Activated CD8-positive, alpha-beta T cell treated with anti-CD3 and anti-CD28 coated beads for 36 hours (primary cell): ENCODE results near the gene SLC37A3. TPM values are rescaled to one million over a fixed set of nuclear protein-coding genes. Genes with fewer than 3 reads are reported as not detected.

ENCODE experiments used
- ATAC-seq: fragments of 200-7000 bp; cut with Tn5 transposase; one replicate; pipeline ENCODE4 v1.10.0; 2021; ENCODE audit warnings: mild to moderate bottlenecking, moderate library complexity
- CTCF ChIA-PET: fragments of 350-600 bp; sonication (Branson Sonifier 250); formaldehyde crosslinking; loops from one replicate; lab custom pipeline; 2021; ENCODE audit warnings: antibody characterized with exemption; lab: Charles Lee
- POLR2A ChIA-PET: fragments of 350-600 bp; sonication (Branson Sonifier 250); formaldehyde crosslinking; loops from one replicate; lab custom pipeline; 2021; ENCODE audit warnings: antibody characterized with exemption; lab: Charles Lee
- DNase-seq: peaks from one replicate; pipeline ENCODE4 v3.0.0-alpha.2; 2020
- H3K27ac Mint-ChIP-seq: one replicate; pipeline ENCODE4 v1.8.0; 2021; ENCODE audit warnings: mild to moderate bottlenecking, mixed read lengths
- H3K27me3 Mint-ChIP-seq: one replicate; pipeline ENCODE4 v1.8.0; 2021; ENCODE audit warnings: mixed read lengths
- H3K36me3 Mint-ChIP-seq: one replicate; pipeline ENCODE4 v1.8.0; 2021; ENCODE audit warnings: low read depth, mixed read lengths
- H3K4me1 Mint-ChIP-seq: one replicate; pipeline ENCODE4 v1.8.0; 2021; ENCODE audit warnings: low read depth, mixed read lengths
- H3K4me3 Mint-ChIP-seq: one replicate; pipeline ENCODE4 v1.8.0; 2021; ENCODE audit warnings: mild to moderate bottlenecking, moderate library complexity, mixed read lengths
- H3K9me3 Mint-ChIP-seq: one replicate; pipeline ENCODE4 v1.8.0; 2021; ENCODE audit warnings: mixed read lengths
- intact Hi-C: fragments of 100-400 bp; cut with micrococcal nuclease; formaldehyde crosslinking; loops from one replicate; pipeline ENCODE4 v1.10.0; 2022
- total RNA-seq, 2 experiments: library from RNA; stranded (reverse); gene quantifications; one replicate each; pipeline ENCODE4 v1.2.3, GENCODE V29; 2021
- TF ChIP-seq, protein P1 (sequence below): fragments of 200-600 bp; IDR thresholded peaks from one replicate; pipeline ENCODE4 v1.8.0; 2022; ENCODE audit warnings: antibody characterized with exemption, mild to moderate bottlenecking

Gene SLC37A3
- total RNA-seq, 2 experiments from 2014 or later: 30.7 to 33.6 TPM

DNA sequence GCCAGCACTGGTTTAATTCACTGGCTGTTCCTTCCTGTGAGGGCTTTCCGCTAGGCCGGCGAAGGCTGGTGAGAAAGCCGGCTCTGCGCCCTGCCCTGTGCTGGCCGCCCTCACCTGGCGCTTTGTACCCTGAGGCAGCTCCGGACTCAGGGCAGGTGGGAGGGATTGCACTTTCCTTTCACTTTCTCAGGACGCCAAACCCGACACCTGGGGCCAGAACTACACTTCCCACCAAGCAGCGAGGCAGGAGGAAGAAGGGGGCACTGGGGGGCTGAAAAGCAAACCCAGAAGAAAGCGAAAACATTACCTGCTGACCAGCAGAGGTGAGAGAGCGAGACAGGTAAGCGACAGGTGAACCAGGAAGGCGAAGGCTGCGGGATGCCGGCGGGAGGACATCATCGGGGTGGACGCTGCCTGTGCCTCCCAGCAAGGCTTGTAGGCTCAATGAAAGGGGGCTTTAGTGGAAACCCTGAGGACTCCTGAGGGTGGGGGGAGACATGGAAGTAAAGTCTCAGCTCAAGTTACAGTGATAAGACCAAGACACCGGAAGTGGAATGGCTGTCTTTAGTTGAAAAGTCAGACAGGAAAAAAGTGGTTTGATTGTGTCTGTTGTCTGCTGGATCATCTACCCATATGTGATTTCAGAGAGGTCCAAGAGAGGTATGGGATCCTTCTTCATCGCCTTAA, 5.7 kb upstream of the SLC37A3 start, which contains the start of gene RAB19:
TSS of gene RAB19 (plus strand) at position 181 of the 687 bp plus-strand sequence. CDS start 3,589 bp downstream, outside the sequence.
- peaks cover 8% of the 10 kb centered on the region for H3K36me3 Mint-ChIP-seq
- intact Hi-C loops: loop anchor here (5.0 kb wide), 1 partner anchor 232 kb away; no protein-coding TSS in a partner anchor
- DNase-seq (peak; percentile 66), ATAC-seq (peak; percentile 81)
- no peaks in the 10 kb centered on the region for H3K9me3 Mint-ChIP-seq
- H3K27ac Mint-ChIP-seq: peak within 1 kb of the TSS; percentile 93
- CTCF ChIA-PET: interaction anchor here (1.0 kb wide), 1 partner anchor 30 kb away, joined by 3 read pairs; no protein-coding TSS in a partner anchor
- no peaks in the 10 kb centered on the region for H3K27me3 Mint-ChIP-seq
- POLR2A ChIA-PET: interaction anchor here (0.5 to 2.4 kb wide), 9 partner anchors 10 to 1039 kb away, joined by 3 to 10 read pairs (median 3); no protein-coding TSS in a partner anchor
- H3K4me1 Mint-ChIP-seq: peaks cover 30% of the 10 kb centered on the region
- peak within 1 kb of the TSS; percentile 85 for H3K4me3 Mint-ChIP-seq
- TF ChIP-seq, protein P1, sequence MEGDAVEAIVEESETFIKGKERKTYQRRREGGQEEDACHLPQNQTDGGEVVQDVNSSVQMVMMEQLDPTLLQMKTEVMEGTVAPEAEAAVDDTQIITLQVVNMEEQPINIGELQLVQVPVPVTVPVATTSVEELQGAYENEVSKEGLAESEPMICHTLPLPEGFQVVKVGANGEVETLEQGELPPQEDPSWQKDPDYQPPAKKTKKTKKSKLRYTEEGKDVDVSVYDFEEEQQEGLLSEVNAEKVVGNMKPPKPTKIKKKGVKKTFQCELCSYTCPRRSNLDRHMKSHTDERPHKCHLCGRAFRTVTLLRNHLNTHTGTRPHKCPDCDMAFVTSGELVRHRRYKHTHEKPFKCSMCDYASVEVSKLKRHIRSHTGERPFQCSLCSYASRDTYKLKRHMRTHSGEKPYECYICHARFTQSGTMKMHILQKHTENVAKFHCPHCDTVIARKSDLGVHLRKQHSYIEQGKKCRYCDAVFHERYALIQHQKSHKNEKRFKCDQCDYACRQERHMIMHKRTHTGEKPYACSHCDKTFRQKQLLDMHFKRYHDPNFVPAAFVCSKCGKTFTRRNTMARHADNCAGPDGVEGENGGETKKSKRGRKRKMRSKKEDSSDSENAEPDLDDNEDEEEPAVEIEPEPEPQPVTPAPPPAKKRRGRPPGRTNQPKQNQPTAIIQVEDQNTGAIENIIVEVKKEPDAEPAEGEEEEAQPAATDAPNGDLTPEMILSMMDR: no peak

DNA sequence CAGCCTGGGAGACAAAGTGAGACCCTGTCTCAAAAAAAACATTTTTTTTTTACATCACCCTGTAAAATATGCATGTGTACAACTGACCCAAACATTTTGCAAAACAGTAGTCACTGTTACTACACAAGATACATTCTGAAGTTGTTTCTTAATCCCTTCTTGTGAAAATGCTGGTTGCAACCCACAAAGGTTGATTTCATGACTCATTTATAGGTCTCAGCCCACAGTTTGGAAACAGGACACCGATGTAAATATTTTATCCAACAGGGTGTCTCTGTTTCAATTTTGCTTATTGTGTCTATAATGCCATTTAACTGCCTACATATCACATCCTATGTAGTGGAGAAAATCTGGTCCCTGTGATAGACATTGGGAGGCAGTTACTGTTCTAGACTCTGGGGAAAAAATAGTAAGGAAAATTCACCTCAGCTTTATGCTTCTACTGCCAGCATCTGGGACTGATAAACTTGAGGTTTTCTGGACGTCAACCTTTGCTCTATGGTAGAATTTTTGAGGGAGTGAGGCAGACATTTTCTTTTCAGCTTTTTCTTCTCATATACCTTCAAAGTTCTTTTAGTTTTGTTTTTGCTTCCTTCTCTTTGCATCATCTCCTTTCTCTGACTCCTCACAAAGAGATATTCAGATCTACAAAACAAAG, 4.0 kb upstream of the SLC37A3 start:
- DNase-seq (peak; percentile 36), ATAC-seq (peak; percentile 38)
- H3K36me3 Mint-ChIP-seq: peaks cover 3% of the 10 kb centered on the region
- peaks cover 32% of the 10 kb centered on the region for H3K4me1 Mint-ChIP-seq
- H3K27ac Mint-ChIP-seq: peak overlapping the region; percentile 74
- CTCF ChIA-PET: no interaction called here
- no peaks in the 10 kb centered on the region for H3K27me3 Mint-ChIP-seq
- POLR2A ChIA-PET: interaction anchor here (0.8 to 2.4 kb wide), 3 partner anchors 9 to 50 kb away, joined by 3 to 10 read pairs (median 3); no protein-coding TSS in a partner anchor
- H3K9me3 Mint-ChIP-seq: no peaks in the 10 kb centered on the region
- TF ChIP-seq, protein P1: no peak
- peak overlapping the region; percentile 22 for H3K4me3 Mint-ChIP-seq
- intact Hi-C loops: loop anchor here (5.0 kb wide), 1 partner anchor 230 kb away; no protein-coding TSS in a partner anchor

DNA sequence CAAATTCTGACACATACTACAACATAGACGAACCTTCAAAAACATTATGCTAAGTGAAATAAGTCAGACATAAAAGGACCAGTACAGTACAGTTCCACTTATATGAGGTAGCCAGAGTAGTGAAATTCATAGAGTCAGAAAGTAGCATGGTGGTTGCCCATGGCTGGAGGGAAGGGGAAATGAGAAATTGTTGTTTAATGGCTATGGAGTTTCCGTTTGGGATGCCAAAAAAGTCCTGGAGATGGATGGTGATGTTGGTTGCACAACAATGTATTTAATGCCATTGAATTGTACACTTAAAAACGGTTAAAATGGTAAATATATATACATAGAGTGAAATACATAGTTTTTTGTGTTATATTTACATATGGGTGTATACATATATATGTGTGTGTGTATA, 2.1 kb upstream of the SLC37A3 start:
- H3K9me3 Mint-ChIP-seq: no peaks in the 10 kb centered on the region
- no peak overlapping the region for H3K4me3 Mint-ChIP-seq
- TF ChIP-seq, protein P1: no peak
- H3K27me3 Mint-ChIP-seq: no peaks in the 10 kb centered on the region
- ChIA-PET POLR2A (no interaction called here), CTCF (no interaction called here)
- DNase-seq: no peak
- intact Hi-C loops: loop anchor here (5.0 kb wide), 1 partner anchor 228 kb away; no protein-coding TSS in a partner anchor
- H3K36me3 Mint-ChIP-seq: no peaks in the 10 kb centered on the region
- no peak overlapping the region for H3K27ac Mint-ChIP-seq
- ATAC-seq: no peak
- H3K4me1 Mint-ChIP-seq: peaks cover 38% of the 10 kb centered on the region

DNA sequence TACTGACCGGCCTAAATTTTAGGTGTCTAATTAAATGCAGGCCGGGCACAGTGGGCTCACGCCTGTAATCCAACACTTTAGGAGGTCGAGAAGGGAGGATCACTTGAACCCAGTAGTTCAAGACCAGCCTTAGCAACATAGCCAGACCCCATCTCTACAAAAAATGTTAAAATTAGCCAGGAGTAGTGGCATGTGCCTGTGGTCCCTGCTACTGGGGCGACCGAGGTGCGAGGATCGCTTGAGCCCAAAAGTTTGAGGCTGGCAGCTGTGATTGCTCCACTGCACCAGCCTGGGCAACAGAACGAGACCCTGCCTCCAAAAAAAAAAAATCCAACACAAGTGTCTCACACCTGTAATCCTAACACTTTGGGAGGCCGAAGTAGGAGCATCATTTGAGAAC, 491 bp upstream of the SLC37A3 start:
- Mint-ChIP-seq H3K36me3 (no peaks in the 10 kb centered on the region), H3K27me3 (no peaks in the 10 kb centered on the region), H3K27ac (peak overlapping the region; percentile 80), H3K9me3 (no peaks in the 10 kb centered on the region), H3K4me1 (peaks cover 28% of the 10 kb centered on the region), H3K4me3 (peak overlapping the region; percentile 88)
- CTCF ChIA-PET: no interaction called here
- TF ChIP-seq, protein P1: no peak
- ATAC-seq (no peak), DNase-seq (no peak)
- POLR2A ChIA-PET: interaction anchor here (0.6 to 2.7 kb wide), 4 partner anchors 23 to 42 kb away, joined by 3 to 12 read pairs (median 5); no protein-coding TSS in a partner anchor
- intact Hi-C loops: no loop called here
